Stimulated activated CD4-positive, alpha-beta T cell treated with anti-CD3 and anti-CD28 coated beads, TNF-alpha, amount 100 ng/mL, for 48 hours (primary cell): ENCODE data around the gene RREB1.

Experiments
- DNase-seq, 3 donors: peaks; one replicate each; pipeline ENCODE4 v3.0.0-alpha.2; 2020; ENCODE audit warnings: low read depth in 3 of 3

The RREB1 gene

DNA sequence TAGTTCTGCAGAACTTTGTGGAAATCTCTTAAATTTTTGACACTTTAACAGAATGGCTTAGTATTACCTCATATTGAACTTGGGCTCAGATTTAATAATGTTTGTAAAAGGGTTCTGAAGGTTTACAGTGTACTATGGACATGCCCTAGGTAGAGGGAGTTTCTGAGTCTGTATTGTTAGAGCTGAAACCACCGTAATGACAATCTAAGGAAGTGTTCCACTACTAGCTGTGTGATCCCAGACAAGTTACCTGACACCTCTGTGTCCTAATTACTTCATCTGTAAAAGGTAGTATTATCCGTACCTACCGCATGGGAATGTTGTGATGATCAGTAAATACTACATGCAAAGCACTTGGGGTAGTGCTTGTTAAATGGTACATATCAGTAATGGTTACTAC, 86.9 kb downstream of the RREB1 start:
- DNase-seq: no peak

DNA sequence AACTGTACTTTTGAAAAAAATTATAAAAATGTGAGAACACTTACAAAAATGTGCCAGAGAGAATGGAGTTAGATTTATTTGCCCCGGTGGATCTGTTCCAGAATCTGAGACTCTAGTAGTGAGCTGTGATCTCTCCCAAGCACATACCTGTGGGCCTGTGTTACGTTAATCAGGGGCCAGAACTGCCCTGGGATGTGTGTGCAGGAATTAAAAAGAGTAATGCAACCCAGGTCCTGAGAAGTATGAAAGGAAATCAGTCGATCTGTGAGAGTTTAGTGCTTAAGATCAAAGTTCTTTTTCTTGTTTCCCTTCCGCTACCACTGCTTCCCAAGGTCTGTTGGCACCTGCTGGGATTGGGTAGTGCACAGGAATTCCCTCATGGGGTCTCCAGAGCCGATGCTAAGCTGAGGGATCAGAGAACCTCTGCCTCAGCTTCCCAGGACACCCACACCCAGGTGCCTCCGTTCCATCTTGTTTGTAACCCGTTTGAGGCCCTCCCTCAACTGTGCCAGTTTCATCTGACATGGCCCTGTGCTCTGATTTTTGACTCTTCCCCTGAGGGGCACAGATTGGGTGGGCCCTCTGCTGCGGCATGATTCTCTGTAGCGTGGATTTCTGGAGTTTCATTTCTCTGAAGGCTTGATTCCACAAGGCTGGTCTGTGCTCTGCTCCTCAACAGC, 87.7 kb downstream of the RREB1 start:
- no peak for DNase-seq

DNA sequence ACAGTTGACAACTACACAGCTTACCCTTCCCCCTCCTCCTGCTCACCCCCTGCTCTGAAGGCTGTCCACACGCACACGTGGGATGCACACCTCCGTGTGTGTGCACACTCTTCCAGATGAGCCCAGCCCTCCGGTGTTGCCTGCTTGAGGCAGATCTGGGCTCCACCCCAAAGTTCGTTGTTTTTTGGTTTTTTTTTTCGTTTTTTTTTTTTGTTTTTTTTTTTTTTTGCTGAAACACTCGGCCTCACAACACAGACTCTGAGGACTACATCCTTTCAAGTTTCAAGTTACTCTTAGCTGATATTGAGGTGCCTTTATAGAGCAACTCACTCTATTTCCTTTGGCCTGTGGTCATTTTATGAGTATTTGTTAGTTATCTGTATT, 88.2 kb downstream of the RREB1 start:
- no peak for DNase-seq

DNA sequence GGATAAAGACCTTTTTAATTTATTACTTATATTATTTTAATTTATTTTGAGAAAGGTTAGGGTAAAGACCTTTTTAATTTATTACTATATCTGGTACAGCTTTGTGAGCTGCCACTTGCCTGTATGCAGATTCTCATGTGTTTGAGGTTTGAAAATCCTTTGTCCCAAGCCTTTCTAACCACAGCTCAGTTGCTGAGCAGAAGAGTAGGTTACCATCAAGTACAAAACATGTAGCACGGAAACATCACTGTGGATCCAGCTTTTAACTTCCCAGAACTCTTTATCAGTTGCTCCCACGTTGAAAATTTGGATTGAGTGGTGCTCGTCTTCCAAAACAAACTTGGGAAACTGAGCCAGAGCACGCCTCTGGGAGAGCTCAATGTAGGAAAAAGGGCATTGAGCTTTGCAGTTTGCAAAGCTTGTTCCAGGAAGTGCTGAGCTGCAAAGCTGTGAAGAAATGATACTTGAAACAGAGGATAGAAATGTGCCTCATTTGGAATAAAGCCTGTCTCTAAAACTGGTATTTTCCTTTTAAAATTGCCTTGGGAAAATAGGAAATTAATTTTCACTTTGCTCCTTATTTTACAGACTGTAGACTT, 89.0 kb downstream of the RREB1 start:
- DNase-seq: no peak

DNA sequence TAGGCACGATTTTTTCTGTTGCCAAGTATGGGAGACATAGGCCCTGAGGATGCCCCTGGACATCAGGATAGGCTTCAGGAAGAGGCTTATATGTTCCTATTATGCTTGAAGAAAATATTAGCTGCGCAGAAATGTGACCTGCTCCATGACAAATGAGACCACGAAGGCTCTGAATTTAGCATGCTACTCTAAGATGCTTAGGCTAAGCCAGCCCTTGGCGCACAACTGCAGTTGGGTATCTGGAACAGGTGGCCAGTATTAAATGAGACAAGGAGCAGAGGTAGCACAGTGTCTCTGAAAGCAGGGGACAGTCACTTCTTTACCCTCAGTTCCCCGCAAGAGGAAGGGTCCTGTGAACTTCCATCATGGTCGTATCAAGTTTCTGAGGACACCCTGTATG, 90.0 kb downstream of the RREB1 start:
- no peak for DNase-seq

DNA sequence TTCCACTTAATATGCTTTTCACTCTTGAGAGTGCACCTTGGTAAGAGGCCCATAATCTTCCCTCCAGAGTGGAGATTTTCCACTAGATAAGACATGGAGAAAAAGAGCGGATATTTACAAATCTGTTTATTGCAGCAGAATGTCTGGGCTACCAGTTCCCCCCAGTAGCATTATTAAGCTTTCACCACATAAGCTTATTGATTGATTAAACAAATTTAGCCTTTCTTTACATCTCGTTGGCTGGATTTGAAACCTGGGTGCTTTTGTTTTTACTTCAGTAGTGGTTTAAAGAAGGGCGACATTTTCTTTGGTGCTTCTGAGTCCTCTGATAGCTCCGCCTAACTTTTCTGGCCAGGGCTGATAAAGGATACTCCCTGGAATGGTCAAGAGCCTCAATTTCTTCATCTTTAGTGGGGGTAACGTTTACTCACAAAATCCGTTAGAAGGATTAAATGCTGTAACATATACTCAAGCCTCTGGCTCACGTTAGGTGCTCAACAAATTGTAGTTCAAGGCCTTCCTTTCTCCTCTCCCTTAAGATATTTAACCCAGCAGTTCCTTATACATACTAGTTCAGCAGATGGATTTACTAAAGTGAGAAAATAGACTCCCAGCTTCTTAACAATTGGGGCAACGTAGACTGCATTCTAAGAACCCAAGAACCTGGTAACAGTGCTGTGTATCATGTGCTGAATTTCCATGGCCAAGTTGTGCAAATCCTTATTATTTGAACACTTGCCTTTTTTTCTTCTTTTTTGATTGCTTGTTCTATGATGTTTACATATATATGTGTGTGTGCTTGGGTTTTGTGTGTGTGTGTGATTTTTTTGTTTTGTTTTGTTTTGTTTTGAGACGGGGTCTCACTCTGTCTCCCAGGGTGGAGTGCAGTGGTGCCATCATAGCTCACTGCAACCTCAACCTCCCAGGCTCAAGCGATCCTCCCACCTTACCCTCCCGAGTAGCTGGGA, 91.4 kb downstream of the RREB1 start:
- no peak for DNase-seq

DNA sequence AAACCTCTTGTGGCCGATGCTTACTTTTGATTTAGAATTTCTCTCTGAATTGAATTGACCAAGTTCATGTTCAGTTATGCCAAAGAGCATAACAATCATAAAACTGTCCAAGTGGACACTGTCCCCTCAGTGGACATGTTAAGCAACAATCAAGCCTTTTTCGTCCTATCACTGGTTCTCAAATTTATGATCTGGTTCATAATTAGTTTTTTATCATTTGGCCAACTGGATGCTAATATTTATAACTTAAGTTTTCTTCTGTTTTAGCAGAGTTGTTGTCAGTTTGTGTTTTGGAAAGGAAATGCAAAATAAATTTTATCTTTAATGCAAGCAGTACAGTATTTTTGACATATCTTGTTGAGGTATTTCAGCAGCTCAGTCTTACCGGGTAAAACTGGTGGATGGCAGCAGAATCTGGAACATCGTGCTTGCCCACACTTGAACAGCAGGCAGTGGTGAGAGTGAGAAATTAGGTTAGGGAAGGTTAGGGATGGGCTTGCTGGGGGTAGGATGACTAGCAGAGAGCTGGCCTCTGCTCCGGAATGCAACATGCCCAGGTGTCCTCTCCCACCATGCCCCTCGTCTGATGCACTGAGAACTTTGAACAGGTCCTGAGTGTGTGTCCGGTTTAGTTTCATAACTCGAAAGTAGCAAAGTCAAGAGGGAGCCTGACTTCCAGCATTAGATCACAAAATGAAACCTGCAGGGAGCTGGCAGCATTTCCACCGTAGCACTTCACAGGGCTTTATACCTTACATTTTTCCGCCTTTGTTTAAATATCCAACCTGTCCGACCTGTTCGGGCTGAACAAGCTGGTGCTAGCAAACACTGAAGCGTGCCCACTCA, 93.1 kb downstream of the RREB1 start:
- DNase-seq: no peak

DNA sequence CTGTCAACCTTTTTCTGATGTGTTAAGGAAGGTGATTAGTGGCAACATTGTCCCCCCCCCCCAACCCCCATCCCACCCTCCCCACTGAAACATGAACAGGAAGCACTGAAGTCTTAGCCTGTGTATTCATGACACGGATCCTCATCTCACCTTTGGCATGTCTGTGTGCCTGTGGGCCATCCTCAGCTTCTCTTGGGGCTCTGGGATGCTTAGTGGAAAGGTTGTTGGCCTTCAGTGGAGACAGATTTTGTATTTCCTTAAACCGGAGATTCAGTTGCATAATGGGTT, 93.6 kb downstream of the RREB1 start:
- DNase-seq: no peak

DNA sequence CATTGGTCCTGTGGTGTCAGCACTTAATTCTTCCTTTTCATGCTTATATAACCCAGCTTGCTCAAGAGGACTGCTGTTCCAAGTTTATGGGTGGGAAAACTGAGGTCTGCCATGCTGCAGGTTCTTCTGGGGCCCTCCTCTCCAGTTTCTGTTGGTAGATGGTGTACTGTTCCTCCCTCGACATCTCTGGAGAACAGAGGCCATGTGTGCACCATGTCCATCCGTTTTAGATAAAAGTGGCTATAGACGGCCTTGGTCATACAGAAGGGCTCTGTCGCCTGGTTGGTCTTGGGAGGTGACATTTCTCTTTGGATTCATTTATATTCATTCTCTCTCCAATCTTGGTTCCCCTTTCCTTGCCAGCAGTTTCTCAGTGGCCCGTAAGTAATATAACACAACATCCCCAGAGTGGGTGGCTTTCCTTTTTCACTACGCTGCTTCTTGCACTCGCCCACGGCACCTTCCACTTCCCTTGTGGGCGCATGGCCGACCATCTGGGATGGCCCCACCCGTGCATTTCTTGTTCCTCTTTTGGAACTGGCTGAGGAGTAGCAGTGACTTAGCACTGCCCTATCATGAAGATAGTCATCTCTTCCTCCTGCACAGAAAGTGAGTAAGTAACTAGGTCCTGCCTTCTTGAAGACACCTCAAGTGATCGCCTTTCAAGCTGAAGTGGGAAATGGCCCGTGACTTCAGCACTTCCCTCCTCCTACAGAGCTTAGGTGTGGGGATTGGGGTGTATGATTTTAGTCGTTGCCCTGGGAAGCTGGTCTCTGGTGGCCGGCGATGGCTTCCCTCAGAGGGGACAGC, 94.2 kb downstream of the RREB1 start:
- DNase-seq: no peak

DNA sequence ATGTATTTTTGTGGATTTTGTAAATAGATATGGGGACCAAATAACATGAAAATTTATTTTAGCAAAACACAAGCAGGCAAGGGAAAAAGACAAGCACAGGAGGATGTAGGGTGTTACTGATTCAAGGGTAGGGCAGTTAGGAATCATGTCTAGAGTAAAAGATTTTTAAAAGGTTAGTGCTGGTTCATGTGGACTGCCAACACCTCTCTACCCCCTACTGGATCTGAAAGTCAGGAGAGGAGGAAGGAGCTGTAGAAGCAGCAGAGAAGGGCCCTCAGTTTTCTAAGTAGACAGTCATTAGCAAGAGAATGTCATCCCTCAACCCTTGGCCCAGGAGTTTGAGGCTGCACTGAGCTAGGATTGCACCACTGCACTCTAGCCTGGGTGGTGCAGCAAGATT, 95.2 kb downstream of the RREB1 start:
- DNase-seq: no peak

DNA sequence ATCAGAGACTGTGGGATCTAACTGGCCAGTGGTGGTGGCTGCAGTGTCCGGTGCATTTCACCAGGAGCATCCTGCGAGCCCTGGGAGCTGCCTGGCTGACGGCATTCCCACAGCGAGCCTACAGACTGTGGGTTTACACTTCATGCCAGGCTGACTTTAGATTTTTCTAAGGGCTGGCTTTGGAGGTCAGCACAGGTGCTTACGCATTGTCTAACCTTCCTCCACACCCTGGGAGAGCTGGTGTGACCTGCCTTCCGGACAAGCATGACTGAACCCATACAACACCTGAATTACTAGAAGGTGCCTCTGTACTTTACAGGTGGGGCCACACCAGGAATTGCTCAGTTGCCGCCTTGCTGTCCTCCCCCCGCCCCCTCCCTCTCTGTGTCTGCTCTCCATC, 96.2 kb downstream of the RREB1 start:
- no peak for DNase-seq

DNA sequence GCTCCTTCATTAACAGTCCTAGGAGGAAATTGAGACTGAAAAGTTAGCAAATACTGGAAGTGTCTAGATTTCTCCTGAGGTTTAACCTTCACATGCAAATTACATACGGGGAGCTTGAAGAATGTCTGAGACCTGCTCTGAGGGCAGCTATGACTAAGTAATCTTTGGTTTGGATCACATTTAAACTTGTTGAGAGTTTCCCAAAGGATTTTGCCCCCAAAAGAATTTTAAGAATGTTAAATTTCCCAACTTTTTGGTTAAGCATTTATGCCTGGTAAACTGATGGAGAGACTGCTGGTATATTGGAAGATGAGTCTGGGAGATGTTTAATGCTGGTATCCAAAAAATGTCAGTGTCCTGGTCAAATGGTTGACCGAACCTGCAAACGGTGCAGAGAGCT, 97.0 kb downstream of the RREB1 start:
- no peak for DNase-seq

DNA sequence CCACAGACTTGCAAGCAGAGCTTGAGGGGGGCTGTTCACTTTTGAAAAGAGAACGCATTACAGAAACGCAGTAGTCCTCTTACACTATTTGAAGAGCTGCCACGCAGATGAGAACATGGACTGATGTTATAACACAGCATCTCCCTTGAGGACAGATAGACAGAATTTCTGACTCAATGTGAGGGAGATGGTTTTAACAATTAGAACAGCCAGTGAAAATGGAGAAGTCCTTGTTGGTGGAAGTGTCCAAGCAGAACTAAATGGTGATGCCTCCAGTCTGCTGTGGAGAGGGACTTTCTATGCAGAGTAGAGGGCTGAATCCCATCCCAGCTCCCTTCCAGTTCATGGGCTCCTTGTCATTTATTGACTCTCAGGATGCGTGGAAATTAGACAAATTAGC, 100.0 kb downstream of the RREB1 start:
- DNase-seq: no peak

DNA sequence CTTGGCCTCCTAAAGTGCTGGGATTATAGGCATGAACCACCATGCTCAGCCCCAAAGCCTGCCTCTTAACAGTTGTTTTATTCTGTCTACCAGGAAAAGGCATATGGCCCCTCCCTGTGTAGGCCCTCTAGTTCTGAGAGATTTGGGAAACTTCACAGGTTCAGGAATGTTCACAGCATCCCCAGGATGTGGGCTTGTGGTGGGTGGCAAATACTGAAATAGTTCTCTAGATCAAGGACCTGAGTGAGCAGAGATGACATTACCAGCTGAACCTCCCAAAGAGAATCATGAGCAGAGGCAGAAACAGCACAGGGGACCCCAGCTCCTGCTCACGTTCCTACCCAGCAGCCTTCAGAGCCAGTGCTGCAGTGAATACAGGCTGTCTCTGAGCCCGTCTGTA, 105.7 kb downstream of the RREB1 start:
- no peak for DNase-seq

DNA sequence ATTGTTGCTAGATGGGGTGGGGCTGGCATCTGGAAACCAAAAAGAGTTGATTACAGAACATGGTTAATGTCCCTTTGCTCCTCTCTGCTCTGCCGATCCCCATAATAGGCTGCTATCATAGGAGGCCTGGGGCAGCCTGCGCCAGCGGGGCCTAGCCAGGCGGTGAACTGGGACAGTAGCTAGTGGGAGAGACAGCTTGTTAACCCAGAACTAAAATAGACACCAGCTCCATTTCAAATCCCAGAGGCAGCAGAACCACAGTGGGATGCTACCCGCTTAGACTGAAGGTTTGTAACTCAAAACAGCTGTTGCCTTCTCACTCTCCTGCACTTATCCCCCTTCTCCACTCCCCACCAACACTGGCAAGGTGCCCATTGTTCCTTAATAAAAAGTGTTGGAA, 106.7 kb downstream of the RREB1 start:
- DNase-seq: no peak

DNA sequence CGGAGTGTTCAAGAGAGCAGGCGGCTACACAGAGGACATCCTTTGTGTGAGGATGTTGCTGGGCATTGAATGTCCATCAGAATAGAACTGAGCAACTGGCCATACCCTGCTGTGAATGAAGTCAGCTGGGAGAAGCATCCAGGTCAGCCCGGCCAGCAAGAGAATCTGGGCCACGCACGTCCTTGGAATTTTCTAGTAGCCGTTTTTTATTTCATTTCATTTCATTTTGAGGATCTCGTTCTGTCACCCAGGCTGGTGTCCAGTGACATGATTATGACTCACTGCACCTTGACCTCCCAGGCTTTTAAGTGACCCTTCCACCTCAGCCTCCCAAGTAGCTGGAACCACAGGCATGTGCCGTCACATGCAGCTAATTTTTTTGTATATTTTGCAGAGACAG, 107.4 kb downstream of the RREB1 start:
- DNase-seq: no peak

DNA sequence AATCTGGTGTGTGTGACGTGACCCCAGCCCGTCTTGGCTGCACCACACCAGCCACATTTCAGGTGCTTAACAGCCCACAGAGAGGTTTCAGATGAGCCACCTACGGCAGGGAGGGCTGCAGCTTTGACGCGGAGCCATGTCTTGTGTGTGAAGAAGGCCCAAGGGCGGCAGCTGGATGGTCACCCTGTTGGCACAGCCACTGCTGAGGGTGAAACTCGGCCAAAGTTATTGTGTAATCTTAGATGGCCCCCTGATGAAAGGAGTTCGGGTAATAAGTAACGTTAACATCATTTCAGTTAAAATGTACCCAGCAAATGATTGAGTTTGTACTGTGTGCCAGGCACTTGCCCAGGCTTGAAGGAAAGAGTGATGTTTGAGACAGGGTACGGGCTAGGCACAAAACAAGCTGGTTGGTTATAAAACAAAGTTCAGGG, 108.1 kb downstream of the RREB1 start:
- no peak for DNase-seq

DNA sequence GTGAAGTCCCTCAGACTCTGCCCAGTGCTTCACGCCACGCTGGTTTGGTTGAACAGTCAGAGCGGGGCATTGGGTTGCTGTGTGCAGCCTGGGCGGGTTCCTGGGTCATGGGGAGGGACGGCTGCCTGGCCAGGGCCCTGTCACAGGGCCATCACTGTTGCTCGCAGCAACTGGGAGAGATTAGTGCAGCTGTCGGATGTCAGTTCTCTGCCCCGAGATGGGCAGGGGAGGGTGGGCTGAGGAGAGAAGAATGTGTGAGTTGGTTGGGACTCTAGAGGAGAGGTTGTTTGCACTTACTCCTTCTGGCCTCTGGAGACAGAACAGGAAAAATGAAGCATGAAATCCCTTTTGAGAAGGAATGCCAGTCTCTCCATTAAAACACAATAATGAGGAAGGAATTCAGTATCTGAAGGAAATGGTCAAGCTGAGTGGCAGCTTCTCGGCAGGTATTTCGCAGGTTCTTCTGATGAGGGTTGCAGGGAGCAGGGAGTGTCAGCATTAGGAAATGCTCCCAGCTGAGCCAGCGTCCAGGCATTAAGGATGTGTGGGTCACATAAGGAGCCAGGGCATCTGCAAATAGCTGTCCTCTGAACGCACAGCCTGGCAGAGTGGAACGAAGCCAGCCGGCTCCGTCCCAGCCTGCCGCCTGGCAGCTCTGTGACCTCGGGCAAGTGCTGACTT, 109.3 kb downstream of the RREB1 start:
- no peak for DNase-seq

DNA sequence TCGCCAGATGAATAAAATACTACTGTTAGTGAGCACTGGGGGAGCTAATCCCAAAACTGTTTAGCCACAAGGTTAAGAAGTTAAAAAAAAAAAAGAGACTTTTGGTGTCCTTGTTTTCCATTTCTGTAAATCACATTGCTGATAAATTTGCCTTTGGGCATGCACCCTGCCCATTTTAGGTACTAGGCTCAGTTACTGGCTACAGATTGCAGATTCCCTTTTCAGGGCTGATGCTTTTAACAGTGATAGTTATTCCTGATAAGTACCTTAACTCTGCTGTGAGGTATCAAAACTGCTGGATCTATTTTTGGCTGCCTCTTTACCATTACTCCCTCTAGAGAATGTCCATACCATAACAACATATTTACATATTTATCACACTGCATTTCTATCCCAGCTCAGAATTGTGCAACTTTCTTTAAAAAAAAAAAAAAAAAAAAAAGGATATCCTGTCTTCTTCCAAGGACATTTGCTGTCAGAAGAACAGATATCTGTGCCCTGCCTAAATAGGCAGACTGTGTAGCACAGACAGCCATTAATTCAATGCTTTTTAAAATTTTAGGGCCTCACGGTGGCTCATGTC, 110.7 kb downstream of the RREB1 start:
- no peak for DNase-seq

DNA sequence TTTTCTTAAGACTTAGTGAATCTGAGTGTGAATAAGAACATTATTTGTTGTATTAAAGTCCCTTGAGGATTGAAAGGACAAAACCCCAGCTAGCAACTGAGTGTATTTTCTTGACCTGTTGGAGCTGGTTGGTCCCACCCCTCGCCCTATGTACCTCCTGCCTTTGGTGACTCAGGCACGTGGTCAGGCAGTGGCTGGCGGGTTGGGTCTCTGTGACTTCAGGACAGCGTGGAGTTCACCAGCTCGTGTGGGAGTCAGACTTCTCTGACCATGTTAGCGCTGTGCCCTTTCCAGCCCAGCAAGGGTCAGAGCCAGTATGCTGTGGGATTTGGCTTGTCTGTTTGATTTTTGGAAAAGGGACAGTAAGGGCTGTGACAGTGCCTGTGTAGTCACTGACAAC, 111.5 kb downstream of the RREB1 start:
- no peak for DNase-seq
